Esophagus squamous epithelium (tissue), 4 donors: Measurements from ENCODE around the gene GALNTL6.

Experiments
- POLR2A ChIP-seq, 4 donors: fragments of 450-650 bp; IDR thresholded peaks; one replicate each; pipeline ENCODE4 v1.6.1; 2017; ENCODE audit warnings: antibody characterized with exemption in 4 of 4, mild to moderate bottlenecking in 4 of 4, moderate library complexity in 3 of 4
- TF ChIP-seq, protein P1 (sequence below), 6 experiments: fragments of 450-650 bp in 4 of 6; fragments of 200-600 bp in 2 of 6; sonication (generic) in 2 of 6; IDR thresholded peaks; one replicate each; pipeline ENCODE4 v1.5.1; 2016 to 2019; ENCODE audit warnings: antibody characterized with exemption in 6 of 6, mild to moderate bottlenecking in 4 of 6, moderate library complexity in 4 of 6

DNA sequence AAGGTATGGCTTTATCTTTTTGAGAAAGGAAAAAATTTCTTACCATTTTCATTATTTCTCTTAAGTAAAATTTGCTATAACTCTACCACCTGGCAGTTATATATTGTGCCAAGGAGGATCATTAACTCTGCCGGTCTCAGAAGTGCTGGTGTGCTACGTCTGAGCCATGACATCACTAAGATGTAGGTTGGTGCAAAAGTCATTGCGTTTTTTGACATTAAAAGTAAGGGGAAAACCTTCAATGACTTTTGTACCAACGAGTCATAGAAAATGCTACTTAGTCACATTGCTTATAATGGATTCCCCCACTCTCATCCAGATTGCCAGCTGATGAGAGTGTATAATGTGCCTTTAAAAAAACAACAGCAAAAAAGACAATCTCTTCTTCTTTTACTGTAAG lies 786.4 kb downstream of the GALNTL6 start:
- TF ChIP-seq POLR2A (IDR thresholded peaks at IDR 0.05): no peak
- TF ChIP-seq, protein P1, sequence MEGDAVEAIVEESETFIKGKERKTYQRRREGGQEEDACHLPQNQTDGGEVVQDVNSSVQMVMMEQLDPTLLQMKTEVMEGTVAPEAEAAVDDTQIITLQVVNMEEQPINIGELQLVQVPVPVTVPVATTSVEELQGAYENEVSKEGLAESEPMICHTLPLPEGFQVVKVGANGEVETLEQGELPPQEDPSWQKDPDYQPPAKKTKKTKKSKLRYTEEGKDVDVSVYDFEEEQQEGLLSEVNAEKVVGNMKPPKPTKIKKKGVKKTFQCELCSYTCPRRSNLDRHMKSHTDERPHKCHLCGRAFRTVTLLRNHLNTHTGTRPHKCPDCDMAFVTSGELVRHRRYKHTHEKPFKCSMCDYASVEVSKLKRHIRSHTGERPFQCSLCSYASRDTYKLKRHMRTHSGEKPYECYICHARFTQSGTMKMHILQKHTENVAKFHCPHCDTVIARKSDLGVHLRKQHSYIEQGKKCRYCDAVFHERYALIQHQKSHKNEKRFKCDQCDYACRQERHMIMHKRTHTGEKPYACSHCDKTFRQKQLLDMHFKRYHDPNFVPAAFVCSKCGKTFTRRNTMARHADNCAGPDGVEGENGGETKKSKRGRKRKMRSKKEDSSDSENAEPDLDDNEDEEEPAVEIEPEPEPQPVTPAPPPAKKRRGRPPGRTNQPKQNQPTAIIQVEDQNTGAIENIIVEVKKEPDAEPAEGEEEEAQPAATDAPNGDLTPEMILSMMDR (IDR thresholded peaks at IDR 0.05): no peak
